NCI-H2196 (cell line): ENCODE data around the gene PPFIA1.

Experiments
- DNase-seq: peaks from one replicate; lab custom pipeline; 2025; ENCODE audit not compliant: unreplicated experiment; lab: John Stamatoyannopoulos, UW

The PPFIA1 gene

DNA sequence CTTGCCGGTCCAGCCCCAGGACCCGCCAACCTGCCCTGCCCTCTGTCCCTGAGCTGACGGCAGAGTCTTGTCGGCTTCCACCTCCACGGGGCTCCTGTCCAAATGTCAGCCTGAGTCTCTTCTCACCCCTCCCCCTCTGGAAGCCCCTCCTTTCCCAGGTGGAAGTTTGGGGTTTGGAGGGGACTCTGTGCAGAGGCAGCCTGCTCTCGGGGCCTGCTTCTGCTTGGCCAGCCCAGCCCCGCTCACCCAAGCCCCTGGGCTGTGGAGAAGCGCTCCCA is 158.9 kb downstream of the PPFIA1 start:
- DNase-seq: no peak

DNA sequence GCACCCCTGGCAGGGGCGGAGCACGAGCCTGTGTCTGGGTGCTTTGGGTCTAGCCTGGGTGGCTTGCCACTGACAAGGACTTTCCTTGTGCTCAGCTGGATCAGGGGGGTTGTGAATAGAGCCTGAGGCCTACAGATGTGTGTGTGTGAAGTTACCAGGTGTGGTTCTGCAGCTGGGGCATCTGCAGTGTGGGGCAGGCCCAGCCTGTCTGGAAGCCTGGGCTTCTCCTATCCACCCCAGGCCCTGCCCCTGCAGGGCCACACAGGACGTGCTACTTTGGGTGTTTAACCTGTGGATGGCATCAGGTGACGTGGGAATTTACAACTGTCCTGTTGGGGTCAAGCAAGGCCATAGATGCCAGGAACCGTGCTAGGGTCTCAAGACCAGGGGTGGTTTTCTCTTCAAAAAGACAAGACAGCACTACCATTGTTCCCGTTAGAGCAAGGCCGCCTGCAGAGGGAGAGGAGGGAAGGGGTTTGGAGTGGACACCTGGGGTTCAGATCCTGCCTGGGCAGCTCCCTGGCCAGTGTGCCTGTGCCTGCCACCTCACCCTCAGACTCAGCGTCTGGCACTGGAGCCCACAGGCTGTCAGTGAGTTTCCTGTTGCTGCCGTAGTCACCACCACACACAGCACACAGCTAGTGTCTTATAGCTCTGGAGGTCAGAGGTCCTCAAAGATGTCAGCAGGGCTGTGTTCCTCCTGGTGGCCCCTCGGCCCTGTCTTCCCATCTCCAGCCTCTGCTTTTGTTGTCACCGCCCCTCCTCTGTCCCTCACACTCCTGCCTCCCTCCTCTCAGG is 159.4 kb downstream of the PPFIA1 start:
- DNase-seq: no peak

- no peak for DNase-seq
Observed at GRCh38 chr11:70430671-70431574, 160.4 kb downstream of the PPFIA1 start.

DNA sequence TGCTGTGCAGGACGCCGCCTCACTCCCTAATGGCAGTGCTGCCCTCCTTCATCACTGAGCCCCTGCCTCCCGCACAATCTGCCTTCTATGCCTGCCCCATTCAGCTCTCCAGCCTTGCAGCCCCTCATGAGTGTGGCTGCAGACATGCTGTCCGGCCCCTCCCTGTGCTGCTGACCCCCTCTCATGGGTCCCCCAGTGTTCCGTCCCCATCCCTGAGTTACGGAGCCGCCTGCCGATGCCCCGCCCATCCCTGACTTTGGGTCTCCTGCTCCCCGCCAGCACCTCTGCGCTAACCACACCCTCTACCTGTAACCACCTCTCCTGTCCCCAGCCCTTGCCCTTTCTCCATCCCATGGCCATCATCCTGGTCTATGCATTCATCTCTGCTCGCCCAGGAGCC is 161.1 kb downstream of the PPFIA1 start:
- DNase-seq: no peak

GRCh38 chr11:70432065-70432464 is 161.6 kb downstream of the PPFIA1 start:
- no peak for DNase-seq

DNA sequence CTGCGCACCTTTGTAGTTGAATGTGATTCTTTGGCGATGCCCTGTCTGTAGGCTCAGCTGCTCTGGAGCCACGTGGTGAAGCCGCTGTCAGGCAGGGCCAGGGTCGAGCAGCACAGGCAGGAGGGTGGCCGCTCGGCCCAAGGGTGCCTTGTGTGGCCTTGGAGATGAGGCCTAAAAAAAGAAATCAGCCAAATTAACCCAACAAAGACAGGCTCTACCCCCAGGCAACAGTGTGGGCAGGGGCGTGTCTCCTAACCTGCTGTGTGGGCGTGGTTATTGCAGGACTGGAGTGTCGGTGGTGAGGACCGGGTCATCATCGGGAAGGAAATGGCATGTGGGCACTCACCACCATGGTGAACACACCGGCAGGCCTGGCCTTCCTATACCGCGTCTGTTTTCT is 162.1 kb downstream of the PPFIA1 start:
- no peak for DNase-seq

GRCh38 chr11:70433038-70433437 is 162.5 kb downstream of the PPFIA1 start:
- no peak for DNase-seq

DNA sequence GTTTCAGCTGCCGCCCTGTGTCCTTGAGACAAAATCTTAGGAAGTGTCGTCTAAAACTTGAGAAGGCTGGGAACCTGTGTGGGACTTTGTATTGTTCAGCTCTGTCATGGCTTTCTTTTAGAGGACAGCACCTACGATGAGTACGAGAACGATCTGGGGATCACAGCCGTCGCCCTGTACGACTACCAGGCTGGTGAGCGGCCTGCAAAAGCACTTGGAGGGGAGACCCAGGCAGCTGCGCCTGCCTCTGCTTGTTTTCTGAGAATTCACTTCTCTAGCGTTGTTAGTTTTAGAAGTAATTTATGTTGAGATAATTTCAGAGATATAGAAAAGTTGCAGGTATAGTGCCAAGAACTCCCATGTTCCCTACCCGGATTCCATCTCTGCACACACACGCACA is 163.0 kb downstream of the PPFIA1 start:
- no peak for DNase-seq
